Natural killer cell (primary cell): ENCODE measurements around the gene SORBS1. TPM values are rescaled to one million over a fixed set of nuclear protein-coding genes. Genes with fewer than 3 reads are reported as not detected.

Experiments
- ATAC-seq, 3 donors: fragments of 150-1000 bp in 2 of 3; fragments of 200-7000 bp in 1 of 3; cut with Tn5 transposase; 1 replicate in 1 of 3; 2 replicates in 2 of 3; pipeline ENCODE4 v1.10.0; 2021; ENCODE audit warnings: mild to moderate bottlenecking in 2 of 3, moderate library complexity in 2 of 3
- DNase-seq, 2 donors: peaks; one replicate each; pipeline versions ENCODE4 v3.0.0 to v3.0.0-alpha.2; 2013 to 2021; ENCODE audit warnings: mixed read lengths in 1 of 2
- H3K27ac ChIP-seq: one replicate; pipeline ENCODE4 v1.5.1; 2013; ENCODE audit warnings: mild to moderate bottlenecking, low read length
- H3K27me3 ChIP-seq: one replicate; pipeline ENCODE4 v1.6.1; 2013; ENCODE audit warnings: low read length; ENCODE audit not compliant: control insufficient read depth, insufficient read depth
- H3K36me3 ChIP-seq: one replicate; pipeline ENCODE4 v1.6.1; 2013; ENCODE audit warnings: low read length; ENCODE audit not compliant: control insufficient read depth, insufficient read depth
- H3K4me1 ChIP-seq: one replicate; pipeline ENCODE4 v1.6.1; 2013; ENCODE audit warnings: low read length; ENCODE audit not compliant: control insufficient read depth, insufficient read depth
- H3K4me3 ChIP-seq: one replicate; pipeline ENCODE4 v1.5.1; 2013; ENCODE audit warnings: low read length
- H3K9me3 ChIP-seq: one replicate; pipeline ENCODE4 v1.6.1; 2013; ENCODE audit warnings: low read length; ENCODE audit not compliant: control insufficient read depth, insufficient read depth
- H3K27ac Mint-ChIP-seq, 2 donors: one replicate each; pipeline ENCODE4 v1.8.0; 2022; ENCODE audit warnings: mild to moderate bottlenecking in 2 of 2, mixed read lengths in 2 of 2, moderate library complexity in 1 of 2
- H3K27me3 Mint-ChIP-seq, 2 donors: one replicate each; pipeline ENCODE4 v1.8.0; 2022; ENCODE audit warnings: low read depth in 2 of 2, mixed read lengths in 2 of 2
- H3K36me3 Mint-ChIP-seq: one replicate; pipeline ENCODE4 v1.8.0; 2022; ENCODE audit warnings: mixed read lengths
- H3K4me1 Mint-ChIP-seq, 2 donors: one replicate each; pipeline ENCODE4 v1.8.0; 2022; ENCODE audit warnings: mixed read lengths in 2 of 2
- H3K4me3 Mint-ChIP-seq: one replicate; pipeline ENCODE4 v1.8.0; 2022; ENCODE audit warnings: mild to moderate bottlenecking, moderate library complexity, mixed read lengths
- H3K9me3 Mint-ChIP-seq, 2 donors: one replicate each; pipeline ENCODE4 v1.8.0; 2022; ENCODE audit warnings: mixed read lengths in 2 of 2
- WGBS: methylation state at CpG from one replicate; pipeline ENCODE4 v1.1.7; 2013; ENCODE audit warnings: missing lambda C conversion rate; ENCODE audit not compliant: insufficient coverage; 5-methylcytosine and 5-hydroxymethylcytosine counted together
- intact Hi-C: fragments of 100-400 bp; cut with micrococcal nuclease; formaldehyde crosslinking; loops from one replicate; pipeline ENCODE4 v1.14.2; 2022
- total RNA-seq, 4 donors: library from RNA; stranded (reverse); fragments of 120-200 nt in 1 of 4; gene quantifications; one replicate each; pipeline versions ENCODE4 v1.2.3 to v1.2.4, GENCODE V29; 2013 to 2022
- TF ChIP-seq, protein P1 (sequence below): fragments of 200-600 bp; IDR thresholded peaks from one replicate; pipeline ENCODE4 v1.8.0; 2022; ENCODE audit warnings: antibody characterized with exemption

SORBS1 gene
- total RNA-seq, 3 donors from 2014 or later (not counting 1 experiment from before 2014, with no cell fraction given), result 2.4 to 5.4 (median 2.8) TPM

- WGBS, result 89% methylated on average over 6 of the region's 6 CpGs
- Mint-ChIP-seq H3K27ac (peak overlapping the region in 1 of 2 donors; percentile 39), H3K27me3 (no peaks in the 10 kb centered on the region), H3K4me3 (no peak overlapping the region), H3K9me3 (no peaks in the 10 kb centered on the region), H3K4me1 (peaks cover 0 to 16% of the 10 kb centered on the region in 2 donors), H3K36me3 (no peaks in the 10 kb centered on the region)
- H3K9me3 ChIP-seq, result no peaks in the 10 kb centered on the region
- ATAC-seq, result no peak
- intact Hi-C loops, result no loop called here
- no peak overlapping the region for H3K4me3 ChIP-seq
- peaks cover 6% of the 10 kb centered on the region for H3K4me1 ChIP-seq
- DNase-seq, result no peak
- H3K36me3 ChIP-seq, result no peaks in the 10 kb centered on the region
- no peaks in the 10 kb centered on the region for H3K27me3 ChIP-seq
- H3K27ac ChIP-seq, result no peak overlapping the region
- TF ChIP-seq, protein P1, sequence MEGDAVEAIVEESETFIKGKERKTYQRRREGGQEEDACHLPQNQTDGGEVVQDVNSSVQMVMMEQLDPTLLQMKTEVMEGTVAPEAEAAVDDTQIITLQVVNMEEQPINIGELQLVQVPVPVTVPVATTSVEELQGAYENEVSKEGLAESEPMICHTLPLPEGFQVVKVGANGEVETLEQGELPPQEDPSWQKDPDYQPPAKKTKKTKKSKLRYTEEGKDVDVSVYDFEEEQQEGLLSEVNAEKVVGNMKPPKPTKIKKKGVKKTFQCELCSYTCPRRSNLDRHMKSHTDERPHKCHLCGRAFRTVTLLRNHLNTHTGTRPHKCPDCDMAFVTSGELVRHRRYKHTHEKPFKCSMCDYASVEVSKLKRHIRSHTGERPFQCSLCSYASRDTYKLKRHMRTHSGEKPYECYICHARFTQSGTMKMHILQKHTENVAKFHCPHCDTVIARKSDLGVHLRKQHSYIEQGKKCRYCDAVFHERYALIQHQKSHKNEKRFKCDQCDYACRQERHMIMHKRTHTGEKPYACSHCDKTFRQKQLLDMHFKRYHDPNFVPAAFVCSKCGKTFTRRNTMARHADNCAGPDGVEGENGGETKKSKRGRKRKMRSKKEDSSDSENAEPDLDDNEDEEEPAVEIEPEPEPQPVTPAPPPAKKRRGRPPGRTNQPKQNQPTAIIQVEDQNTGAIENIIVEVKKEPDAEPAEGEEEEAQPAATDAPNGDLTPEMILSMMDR, result no peak
Measured at GRCh38 chr10:95278061-95278988, 282.8 kb downstream of the SORBS1 start.

GRCh38 chr10:95277614-95278013 lies 283.6 kb downstream of the SORBS1 start:
- no peak for ATAC-seq
- peaks cover 0 to 16% of the 10 kb centered on the region in 2 donors for H3K4me1 Mint-ChIP-seq
- Histone ChIP-seq H3K9me3 (no peaks in the 10 kb centered on the region), H3K4me3 (no peak overlapping the region), H3K4me1 (peaks cover 6% of the 10 kb centered on the region), H3K27me3 (no peaks in the 10 kb centered on the region), H3K36me3 (no peaks in the 10 kb centered on the region), H3K27ac (no peak overlapping the region)
- intact Hi-C loops, result no loop called here
- no peaks in the 10 kb centered on the region for H3K9me3 Mint-ChIP-seq
- no peak overlapping the region for H3K4me3 Mint-ChIP-seq
- H3K27me3 Mint-ChIP-seq, result no peaks in the 10 kb centered on the region
- DNase-seq, result no peak
- no peak overlapping the region for H3K27ac Mint-ChIP-seq
- WGBS, result 95% methylated on average over 3 of the region's 3 CpGs
- H3K36me3 Mint-ChIP-seq, result no peaks in the 10 kb centered on the region
- TF ChIP-seq, protein P1, result no peak

DNA sequence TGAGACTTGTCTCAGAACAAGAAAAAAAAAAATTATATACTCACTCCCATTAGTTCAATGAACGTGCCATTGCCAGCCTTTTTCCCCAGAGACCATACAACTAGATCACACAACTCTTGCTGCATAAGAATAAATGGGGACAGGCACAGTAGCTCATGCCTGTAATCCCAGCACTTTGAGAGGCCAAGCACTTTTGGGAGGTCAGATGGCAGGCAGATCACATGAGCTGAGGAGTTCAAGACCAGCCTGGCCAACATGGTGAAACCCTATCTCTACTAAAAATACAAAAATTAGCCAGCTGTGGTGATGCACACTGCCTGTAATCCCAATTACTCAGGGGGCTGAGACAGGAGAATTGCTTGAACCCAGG lies 284.0 kb downstream of the SORBS1 start:
- no peak for DNase-seq
- no peaks in the 10 kb centered on the region for H3K36me3 ChIP-seq
- TF ChIP-seq, protein P1, result no peak
- Mint-ChIP-seq H3K27me3 (no peaks in the 10 kb centered on the region), H3K36me3 (no peaks in the 10 kb centered on the region), H3K4me3 (no peak overlapping the region), H3K9me3 (no peaks in the 10 kb centered on the region), H3K4me1 (peaks cover 0 to 16% of the 10 kb centered on the region in 2 donors), H3K27ac (no peak overlapping the region)
- no peaks in the 10 kb centered on the region for H3K9me3 ChIP-seq
- H3K4me1 ChIP-seq, result peaks cover 6% of the 10 kb centered on the region
- intact Hi-C loops, result no loop called here
- H3K27ac ChIP-seq, result no peak overlapping the region
- H3K27me3 ChIP-seq, result no peaks in the 10 kb centered on the region
- H3K4me3 ChIP-seq, result no peak overlapping the region
- no peak for ATAC-seq
- 81% methylated on average over 1 of the region's 1 CpG for WGBS
